NB4 (cell line): Measurements from ENCODE around the gene CELA2A.

Experiments
- CTCF ChIP-seq: IDR thresholded peaks from one replicate; pipeline ENCODE4 v1.5.1; 2012; ENCODE audit warnings: low read depth, low read length
- MAX ChIP-seq: IDR thresholded peaks from 2 replicates; pipeline ENCODE4 v1.6.1; 2011; ENCODE audit warnings: low read depth, low read length
- POLR2A ChIP-seq: IDR thresholded peaks from 2 replicates; pipeline ENCODE4 v1.6.1; 2011; ENCODE audit warnings: mild to moderate bottlenecking; ENCODE audit not compliant: insufficient read length; ENCODE audit errors: extremely low read depth

- TF ChIP-seq CTCF (no peak), POLR2A (no peak), MAX (no peak)
Observed at GRCh38 chr1:15476927-15477326, 20.4 kb downstream of the CELA2A start.
